SK-N-SH (cell line): ENCODE data around the gene KIAA0232.

Source experiments
- CTCF ChIP-seq: fragments of 200-600 bp; sonication (generic); IDR thresholded peaks from 2 replicates; pipeline ENCODE4 v1.6.1; 2017; ENCODE audit warnings: antibody characterized with exemption, mild to moderate bottlenecking, moderate library complexity
- MAX ChIP-seq: IDR thresholded peaks from 2 replicates; pipeline ENCODE4 v1.4.0; 2012; ENCODE audit warnings: low read depth
- PBX3 ChIP-seq: IDR thresholded peaks from 2 replicates; pipeline ENCODE4; 2012
- POLR2AphosphoS5 ChIP-seq: IDR thresholded peaks from 2 replicates; pipeline ENCODE4 v1.6.1; 2012; ENCODE audit warnings: low read depth, low read length
- REST ChIP-seq: IDR thresholded peaks from 2 replicates; pipeline ENCODE4 v1.6.1; 2012; ENCODE audit warnings: mild to moderate bottlenecking, low read depth, low read length, moderate library complexity
- YY1 ChIP-seq: IDR thresholded peaks from 2 replicates; pipeline ENCODE4 v1.4.0; 2012; ENCODE audit warnings: low read depth, mild to moderate bottlenecking

- TF ChIP-seq CTCF (no peak), PBX3 (no peak), POLR2AphosphoS5 (no peak), REST (no peak), MAX (no peak), YY1 (no peak)
Measured at GRCh38 chr4:6854098-6854744, 71.7 kb downstream of the KIAA0232 start.
